Fibroblast of skin of left quadriceps (primary cell): ENCODE data around the gene L3MBTL1.

Experiments used
- DNase-seq, 2 experiments: peaks; one replicate each; pipeline ENCODE4 v3.0.0-alpha.2; 2013; ENCODE audit warnings: low read depth in 2 of 2

L3MBTL1 gene

GRCh38 chr20:43590036-43590391 lies 82.5 kb downstream of the L3MBTL1 start:
- DNase-seq: no peak

GRCh38 chr20:43590392-43591303 lies 83.2 kb downstream of the L3MBTL1 start, which contains the start of gene IFT52:
Gene IFT52 (plus strand): TSS chr20:43590937. CDS start chr20:43594699, 3,762 bp downstream.
- DNase-seq: peak; percentile 78
